T-helper 17 cell (primary cell): ENCODE data around the gene ARHGAP22. TPM values are rescaled to one million over a fixed set of nuclear protein-coding genes. Genes with fewer than 3 reads are reported as not detected.
"Not testable (repeated sequence)": the region's sequence is repeated elsewhere in the genome, so short reads cannot be mapped to it uniquely, and the experiment has no call there.

Source experiments
- ATAC-seq: fragments of 150-1000 bp; cut with Tn5 transposase; 2 replicates; pipeline ENCODE4 v1.10.0; 2021; ENCODE audit warnings: mild to moderate bottlenecking, moderate library complexity
- DNase-seq, 3 donors: peaks; one replicate each; pipeline versions ENCODE4 v3.0.0 to v3.0.0-alpha.2; 2020 to 2021
- H3K9me3 ChIP-seq: one replicate; pipeline ENCODE4 v1.7.0; 2013; ENCODE audit warnings: low read length, mild to moderate bottlenecking; ENCODE audit not compliant: control insufficient read depth, poor library complexity, severe bottlenecking
- H3K27ac Mint-ChIP-seq: one replicate; pipeline ENCODE4 v1.8.0; 2022; ENCODE audit warnings: mild to moderate bottlenecking, moderate library complexity, mixed read lengths
- H3K27me3 Mint-ChIP-seq: one replicate; pipeline ENCODE4 v1.8.0; 2022; ENCODE audit warnings: mixed read lengths
- H3K36me3 Mint-ChIP-seq: one replicate; pipeline ENCODE4 v1.8.0; 2022; ENCODE audit warnings: low read depth, mixed read lengths
- H3K4me1 Mint-ChIP-seq: one replicate; pipeline ENCODE4 v1.8.0; 2022; ENCODE audit warnings: mild to moderate bottlenecking, mixed read lengths
- H3K4me3 Mint-ChIP-seq: one replicate; pipeline ENCODE4 v1.8.0; 2022; ENCODE audit warnings: mild to moderate bottlenecking, moderate library complexity, mixed read lengths
- total RNA-seq, 4 donors: library from RNA in 2 of 4; stranded (reverse) in 2 of 4; gene quantifications; one replicate each; pipeline ENCODE4 v1.2.3 and lab custom pipeline; 2022 to 2026

Gene ARHGAP22, protein sequence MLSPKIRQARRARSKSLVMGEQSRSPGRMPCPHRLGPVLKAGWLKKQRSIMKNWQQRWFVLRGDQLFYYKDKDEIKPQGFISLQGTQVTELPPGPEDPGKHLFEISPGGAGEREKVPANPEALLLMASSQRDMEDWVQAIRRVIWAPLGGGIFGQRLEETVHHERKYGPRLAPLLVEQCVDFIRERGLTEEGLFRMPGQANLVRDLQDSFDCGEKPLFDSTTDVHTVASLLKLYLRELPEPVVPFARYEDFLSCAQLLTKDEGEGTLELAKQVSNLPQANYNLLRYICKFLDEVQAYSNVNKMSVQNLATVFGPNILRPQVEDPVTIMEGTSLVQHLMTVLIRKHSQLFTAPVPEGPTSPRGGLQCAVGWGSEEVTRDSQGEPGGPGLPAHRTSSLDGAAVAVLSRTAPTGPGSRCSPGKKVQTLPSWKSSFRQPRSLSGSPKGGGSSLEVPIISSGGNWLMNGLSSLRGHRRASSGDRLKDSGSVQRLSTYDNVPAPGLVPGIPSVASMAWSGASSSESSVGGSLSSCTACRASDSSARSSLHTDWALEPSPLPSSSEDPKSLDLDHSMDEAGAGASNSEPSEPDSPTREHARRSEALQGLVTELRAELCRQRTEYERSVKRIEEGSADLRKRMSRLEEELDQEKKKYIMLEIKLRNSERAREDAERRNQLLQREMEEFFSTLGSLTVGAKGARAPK
- total RNA-seq (1 to 10 TPM in 1 of 2 donors, under 1 TPM in 1; 0.39 to 1.4 TPM), total RNA-seq (lab: John Stamatoyannopoulos, UW) (0.15 to 3.6 reads per million in 2 donors)

DNA sequence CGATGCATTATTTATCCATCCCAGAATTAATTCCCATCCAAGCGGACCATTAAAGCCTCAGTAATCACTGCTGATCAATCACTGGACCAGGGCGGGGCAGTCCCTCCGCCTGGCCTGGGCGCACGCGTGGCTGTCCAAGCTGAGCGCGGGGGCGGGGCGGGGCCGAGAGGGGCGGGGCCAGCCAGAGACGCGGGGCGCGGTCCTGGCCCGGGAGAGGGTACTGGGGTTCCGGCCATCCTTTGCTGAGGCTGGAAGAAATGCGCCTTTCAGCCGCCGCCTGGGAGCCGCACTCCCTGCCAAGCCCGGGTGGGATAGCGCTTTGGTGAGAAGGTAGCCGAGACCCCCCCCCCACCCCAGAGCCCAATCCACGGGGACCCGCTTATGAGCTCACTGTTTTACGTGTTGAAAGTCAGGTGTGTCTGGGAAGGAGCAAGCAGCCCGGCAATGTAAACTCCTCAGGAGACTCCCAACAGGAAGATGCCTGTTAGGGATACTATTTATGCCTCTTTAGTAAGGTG is at the start of gene ARHGAP22:
ARHGAP22 (minus strand) TSS at position 83 of the 518 bp plus-strand sequence. CDS start 277 bp downstream, outside the sequence.
- Mint-ChIP-seq H3K4me1 (peaks cover 7% of the 10 kb centered on the region), H3K36me3 (no peaks in the 10 kb centered on the region), H3K27me3 (peaks cover 55% of the 10 kb centered on the region), H3K4me3 (peak within 1 kb of the TSS; percentile 5), H3K27ac (no peak within 1 kb of the TSS)
- DNase-seq (no peak), ATAC-seq (peak; percentile 50)
- H3K9me3 ChIP-seq, result no peaks in the 10 kb centered on the region

DNA sequence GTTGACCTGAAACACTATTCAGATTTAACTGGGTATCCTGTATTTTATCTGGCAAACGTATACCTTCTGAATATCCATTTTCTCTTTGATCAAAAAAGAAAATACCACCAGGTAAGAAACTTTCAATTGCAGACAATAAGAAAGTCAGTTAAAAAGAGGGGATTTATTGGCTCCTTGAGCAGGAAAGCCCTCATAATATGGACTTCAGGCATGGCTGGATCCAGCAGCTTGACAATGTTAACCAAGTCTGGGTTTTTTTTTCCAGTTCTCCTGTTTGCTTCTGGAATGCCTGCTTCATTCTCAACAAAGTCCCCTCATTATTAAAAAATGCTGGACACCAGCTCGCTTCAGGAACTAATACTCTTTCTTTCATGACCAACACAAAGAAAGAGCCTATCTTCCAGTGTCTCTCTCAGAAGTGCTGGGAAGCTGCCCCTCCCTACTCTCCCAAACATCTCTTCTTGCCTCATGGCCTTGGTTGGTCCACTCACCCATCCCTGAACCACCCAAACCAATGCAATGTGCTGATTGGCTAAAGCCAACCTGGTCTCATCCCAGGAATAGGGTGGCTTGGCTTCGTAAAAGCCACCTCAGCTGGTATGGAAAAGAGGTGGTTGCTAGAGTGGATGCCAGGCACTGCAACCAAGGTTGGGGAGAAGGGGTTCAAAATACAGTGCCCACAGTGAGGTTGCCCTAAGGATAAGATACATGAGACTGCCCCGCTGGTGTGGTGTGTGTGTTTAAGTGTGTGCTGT is 49.2 kb upstream of the ARHGAP22 start:
- Mint-ChIP-seq H3K27me3 (peaks cover 39% of the 10 kb centered on the region), H3K36me3 (peaks cover 3% of the 10 kb centered on the region), H3K4me1 (peaks cover 19% of the 10 kb centered on the region), H3K27ac (no peak overlapping the region), H3K4me3 (peak overlapping the region; percentile 39)
- ATAC-seq, result no peak
- DNase-seq, result no peak
- no peaks in the 10 kb centered on the region for H3K9me3 ChIP-seq

DNA sequence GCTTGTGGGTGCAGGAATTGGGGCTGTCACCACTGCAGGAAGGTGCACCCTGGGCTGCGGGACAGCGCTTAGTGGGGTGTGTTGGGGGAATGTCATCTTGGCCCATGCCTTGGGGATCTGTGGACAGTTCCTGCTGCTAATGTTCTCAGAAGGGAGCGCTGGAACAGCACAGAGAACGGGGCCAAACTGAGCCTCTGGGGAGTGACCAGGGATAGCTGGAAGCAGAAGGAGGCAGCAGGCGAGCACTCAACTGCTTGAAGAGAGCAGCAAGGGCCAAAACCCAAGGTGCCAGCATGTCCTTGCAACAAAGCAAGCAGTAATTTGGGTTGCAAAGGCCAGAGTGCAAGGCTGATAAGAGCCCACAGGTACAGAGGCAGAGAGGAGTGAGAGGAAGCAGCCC is 48.5 kb upstream of the ARHGAP22 start:
- H3K27ac Mint-ChIP-seq, result no peak overlapping the region
- H3K4me3 Mint-ChIP-seq, result no peak overlapping the region
- peaks cover 34% of the 10 kb centered on the region for H3K27me3 Mint-ChIP-seq
- peaks cover 3% of the 10 kb centered on the region for H3K36me3 Mint-ChIP-seq
- H3K4me1 Mint-ChIP-seq, result peaks cover 16% of the 10 kb centered on the region
- no peak for DNase-seq
- no peaks in the 10 kb centered on the region for H3K9me3 ChIP-seq
- no peak for ATAC-seq

DNA sequence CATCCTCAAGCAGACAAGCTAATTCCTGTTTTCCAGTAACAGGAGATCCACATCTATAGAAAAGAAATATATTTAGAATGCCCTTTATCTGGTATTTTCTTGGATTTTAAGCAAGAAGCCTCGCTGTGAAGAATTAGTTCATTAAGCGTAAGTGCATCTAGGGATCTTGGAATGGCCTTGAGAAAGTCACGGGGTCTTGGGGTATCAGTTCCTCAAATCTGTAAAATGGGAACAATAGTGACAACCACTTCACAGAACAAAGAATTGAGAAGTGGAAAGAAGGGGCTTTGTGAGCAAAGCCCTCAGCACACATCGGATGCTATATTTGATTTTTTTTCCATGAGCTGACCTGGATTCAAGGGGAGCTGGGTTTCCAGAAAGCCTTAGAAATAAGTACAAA is 47.5 kb upstream of the ARHGAP22 start:
- DNase-seq (no peak), ATAC-seq (no peak)
- H3K9me3 ChIP-seq, result no peaks in the 10 kb centered on the region
- Mint-ChIP-seq H3K4me1 (peaks cover 14% of the 10 kb centered on the region), H3K27me3 (peaks cover 35% of the 10 kb centered on the region), H3K27ac (no peak overlapping the region), H3K4me3 (no peak overlapping the region), H3K36me3 (peaks cover 3% of the 10 kb centered on the region)

DNA sequence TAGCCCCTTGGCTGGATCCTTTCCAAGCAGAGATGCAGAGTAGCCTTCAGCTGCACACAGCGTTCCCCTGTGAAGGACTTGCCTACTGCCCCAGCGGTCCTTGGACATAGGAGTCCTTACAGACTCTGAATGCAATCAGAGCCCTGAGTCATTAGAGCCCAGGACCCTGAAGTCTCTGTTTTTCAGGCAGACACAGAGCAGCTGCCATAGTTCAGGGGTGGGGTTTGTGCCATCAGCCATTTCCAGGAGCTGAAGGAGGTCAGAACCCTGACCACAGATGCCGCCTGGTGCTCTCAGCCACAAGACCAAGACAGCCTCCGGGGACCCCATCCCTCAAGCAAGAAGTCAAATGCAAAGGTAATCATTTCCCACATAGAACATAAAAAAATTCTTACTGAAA is 47.0 kb upstream of the ARHGAP22 start:
- H3K4me3 Mint-ChIP-seq, result no peak overlapping the region
- DNase-seq (no peak), ATAC-seq (no peak)

DNA sequence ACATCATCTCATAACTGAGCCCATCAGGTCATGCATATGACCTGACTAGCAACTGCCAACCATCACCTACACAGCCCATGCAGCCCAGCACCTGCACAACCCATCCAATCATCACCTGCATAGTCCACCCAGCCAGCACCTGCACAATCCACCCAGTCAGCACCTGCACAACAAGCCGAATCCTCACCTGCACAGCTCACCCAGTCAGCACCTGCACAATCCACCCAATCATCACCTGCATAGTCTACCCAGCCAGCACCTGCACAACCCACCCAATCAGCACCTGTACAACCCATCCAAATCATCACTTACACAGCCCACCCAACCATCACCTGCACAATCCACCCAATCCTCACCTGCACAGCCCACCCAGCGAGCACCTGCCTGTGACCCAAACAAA is 46.4 kb upstream of the ARHGAP22 start:
- ATAC-seq (no peak), DNase-seq (no peak)
- no peak overlapping the region for H3K27ac Mint-ChIP-seq
- no peak overlapping the region for H3K4me3 Mint-ChIP-seq
- peaks cover 35% of the 10 kb centered on the region for H3K27me3 Mint-ChIP-seq
- no peaks in the 10 kb centered on the region for H3K9me3 ChIP-seq
- peaks cover 3% of the 10 kb centered on the region for H3K36me3 Mint-ChIP-seq
- peaks cover 10% of the 10 kb centered on the region for H3K4me1 Mint-ChIP-seq

More for the DNA sequence above, 47.0 kb upstream of the ARHGAP22 start:
- H3K4me1 Mint-ChIP-seq, result peaks cover 14% of the 10 kb centered on the region
- no peak overlapping the region for H3K27ac Mint-ChIP-seq
- H3K36me3 Mint-ChIP-seq, result peaks cover 3% of the 10 kb centered on the region
- H3K27me3 Mint-ChIP-seq, result peaks cover 35% of the 10 kb centered on the region
- no peaks in the 10 kb centered on the region for H3K9me3 ChIP-seq

DNA sequence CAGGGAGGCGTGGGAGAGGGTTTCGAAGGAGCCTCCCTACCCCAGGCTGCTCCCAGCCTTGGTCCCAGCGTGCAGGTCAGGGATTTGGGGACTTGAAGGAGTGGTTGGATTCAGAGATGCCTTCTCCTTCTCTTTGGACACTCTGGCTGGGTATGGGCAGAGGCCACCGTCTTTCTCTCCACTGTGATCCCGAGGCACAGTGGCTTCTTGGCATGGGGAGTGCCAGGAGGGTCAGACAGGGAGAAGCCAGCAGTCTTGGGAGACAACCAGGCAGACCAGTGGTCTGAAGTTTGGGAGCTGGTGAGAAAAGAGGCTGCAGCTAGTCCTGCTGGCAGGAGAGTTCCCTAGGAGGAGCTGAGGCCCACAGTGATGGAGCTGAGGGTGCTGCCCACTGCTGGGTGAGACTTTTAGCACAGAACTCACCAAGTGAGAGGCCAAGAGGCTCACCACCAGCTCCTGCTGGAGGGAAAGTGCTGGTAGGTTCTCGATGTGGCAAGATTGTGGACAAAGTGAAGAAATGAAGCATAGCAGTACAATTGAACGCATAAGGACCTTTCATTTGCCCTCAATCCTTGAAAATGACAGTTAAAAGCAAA is 44.6 kb upstream of the ARHGAP22 start:
- Mint-ChIP-seq H3K27me3 (peaks cover 33% of the 10 kb centered on the region), H3K36me3 (no peaks in the 10 kb centered on the region), H3K27ac (no peak overlapping the region), H3K4me3 (no peak overlapping the region), H3K4me1 (peaks cover 8% of the 10 kb centered on the region)
- DNase-seq (no peak), ATAC-seq (no peak)
- no peaks in the 10 kb centered on the region for H3K9me3 ChIP-seq

DNA sequence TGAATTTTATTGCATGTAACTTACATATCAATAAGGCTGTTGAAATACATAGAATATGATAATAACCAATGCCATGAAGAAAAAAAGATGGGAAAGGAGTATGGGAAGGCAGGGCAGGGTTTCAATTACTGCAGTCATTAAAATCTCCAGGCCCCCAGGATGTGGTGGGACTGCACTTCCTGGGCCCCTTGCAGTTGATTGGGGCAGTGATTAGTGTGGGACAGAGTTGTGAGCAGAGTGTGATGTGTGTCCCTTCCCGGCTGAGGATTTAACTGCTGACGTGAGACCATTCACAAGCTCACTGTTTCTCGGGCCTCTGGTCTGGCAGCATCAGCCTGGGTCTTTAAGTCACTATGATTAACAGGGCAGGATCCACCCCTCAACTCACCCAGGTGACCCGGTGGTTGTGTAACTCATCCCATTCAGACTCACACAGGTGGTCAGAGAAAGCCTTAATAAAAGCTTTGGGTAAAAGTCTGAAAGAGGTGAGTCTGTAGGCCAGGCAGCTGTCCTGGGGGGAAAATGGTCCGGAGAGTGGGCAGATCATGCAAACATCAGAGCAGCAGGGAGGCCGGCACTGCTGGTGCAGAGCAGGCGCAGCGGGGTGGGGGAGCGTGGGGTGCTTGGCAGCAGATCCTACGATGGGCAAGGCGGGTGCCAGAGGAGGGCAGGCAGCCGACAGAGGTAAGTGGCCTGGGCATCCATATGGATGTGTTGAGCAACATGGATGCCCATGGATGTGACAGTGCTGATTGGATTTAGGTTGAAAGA is 43.5 kb upstream of the ARHGAP22 start:
- ATAC-seq, result no peak
- Mint-ChIP-seq H3K4me3 (no peak overlapping the region), H3K36me3 (no peaks in the 10 kb centered on the region), H3K4me1 (peaks cover 8% of the 10 kb centered on the region), H3K27ac (no peak overlapping the region), H3K27me3 (peaks cover 30% of the 10 kb centered on the region)
- H3K9me3 ChIP-seq, result no peaks in the 10 kb centered on the region
- no peak for DNase-seq

DNA sequence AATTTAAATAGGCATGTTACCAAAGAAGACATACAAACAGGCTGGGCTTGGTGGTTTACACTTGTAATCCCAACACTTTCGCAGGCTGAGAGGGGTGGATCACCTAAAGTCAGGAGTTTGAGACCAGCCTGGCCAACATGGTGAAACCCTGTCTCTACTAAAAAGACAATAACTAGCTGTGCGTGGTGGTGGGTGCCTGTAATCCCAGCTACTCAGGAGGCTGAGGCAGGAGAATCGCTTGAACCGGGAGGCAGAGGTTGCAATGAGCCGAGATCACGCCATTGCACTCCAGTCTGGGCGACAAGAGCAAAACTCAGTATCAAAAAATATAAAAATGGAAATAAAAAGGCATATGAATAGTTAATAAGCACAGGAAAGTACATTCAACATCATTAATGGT is 42.2 kb upstream of the ARHGAP22 start:
- not testable (repeated sequence) for ATAC-seq, H3K4me3 Mint-ChIP-seq

DNA sequence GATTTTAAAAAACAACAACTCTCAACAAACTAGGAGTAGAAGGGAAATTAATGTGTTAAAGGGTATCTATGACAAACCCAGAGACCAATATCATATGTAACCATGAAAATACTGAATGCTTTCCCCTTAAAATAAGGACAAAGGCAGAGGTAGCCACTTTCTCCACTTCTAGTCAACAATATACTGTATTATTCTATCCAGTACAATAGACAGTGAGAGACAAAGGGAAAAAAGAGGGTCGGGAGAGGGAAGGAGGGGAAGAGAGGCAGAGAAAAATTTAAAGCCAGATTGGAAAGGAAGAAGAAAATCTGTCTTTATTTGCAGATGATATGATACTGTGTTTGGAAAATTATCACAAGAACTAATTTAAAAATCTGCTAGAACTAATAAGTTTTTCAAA is 40.7 kb upstream of the ARHGAP22 start:
- no peak for ATAC-seq
- Mint-ChIP-seq H3K27me3 (peaks cover 11% of the 10 kb centered on the region), H3K4me3 (no peak overlapping the region)

More for the DNA sequence above, 42.2 kb upstream of the ARHGAP22 start:
- H3K4me1 Mint-ChIP-seq, H3K9me3 ChIP-seq, H3K27ac Mint-ChIP-seq, H3K36me3 Mint-ChIP-seq, DNase-seq: not testable (repeated sequence)
- H3K27me3 Mint-ChIP-seq, result peaks cover 23% of the 10 kb centered on the region

DNA sequence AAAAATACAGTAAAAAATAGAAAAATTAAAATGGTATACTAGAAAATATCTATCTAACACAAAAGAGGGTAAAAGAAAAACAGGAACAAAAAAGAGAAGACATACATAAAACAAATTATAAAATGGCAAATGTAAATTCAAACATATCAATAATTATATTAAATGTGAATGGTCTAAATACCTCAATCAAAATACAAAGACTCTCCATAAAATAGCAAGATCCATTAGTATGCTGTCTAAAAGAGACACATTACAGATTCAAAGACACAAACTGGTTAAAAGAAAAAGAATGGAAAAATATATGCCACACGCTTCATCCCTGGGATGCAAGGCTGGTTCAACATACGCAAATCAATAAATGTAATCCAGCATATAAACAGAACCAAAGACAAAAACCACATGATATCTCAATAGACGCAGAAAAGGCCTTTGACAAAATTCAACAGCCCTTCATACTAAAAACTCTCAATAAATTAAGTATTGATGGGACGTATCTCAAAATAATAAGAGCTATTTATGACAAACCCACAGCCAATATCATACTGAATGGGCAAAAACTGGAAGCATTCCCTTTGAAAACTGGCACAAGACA is 36.3 kb upstream of the ARHGAP22 start:
- ATAC-seq, H3K4me1 Mint-ChIP-seq, H3K27me3 Mint-ChIP-seq: not testable (repeated sequence)

More for the DNA sequence above, 40.7 kb upstream of the ARHGAP22 start:
- no peaks in the 10 kb centered on the region for H3K36me3 Mint-ChIP-seq
- H3K9me3 ChIP-seq, result no peaks in the 10 kb centered on the region
- H3K4me1 Mint-ChIP-seq, result peaks cover 2% of the 10 kb centered on the region
- DNase-seq, result no peak
- H3K27ac Mint-ChIP-seq, result no peak overlapping the region

DNA sequence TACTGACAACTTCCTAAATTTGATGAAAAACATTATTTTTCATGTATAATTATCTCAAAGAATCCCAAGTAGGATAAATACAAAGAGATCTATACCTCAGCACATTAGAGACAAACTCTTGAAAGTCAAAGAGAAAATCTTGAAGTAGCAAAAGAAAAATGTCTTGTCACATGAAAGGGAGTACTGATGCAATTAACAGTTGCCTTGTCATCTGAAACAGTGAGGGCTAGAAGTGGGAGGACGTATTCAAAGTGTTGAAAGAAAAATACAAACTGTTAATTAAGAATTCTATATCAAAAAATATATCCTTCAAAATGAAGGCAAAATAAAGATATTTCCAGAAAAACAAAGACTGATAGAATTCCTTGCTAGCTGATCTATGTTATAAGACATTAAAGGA is 35.5 kb upstream of the ARHGAP22 start:
- Mint-ChIP-seq H3K27ac (no peak overlapping the region), H3K36me3 (peaks cover 5% of the 10 kb centered on the region), H3K27me3 (peaks cover 5% of the 10 kb centered on the region), H3K4me3 (no peak overlapping the region), H3K4me1 (no peaks in the 10 kb centered on the region)
- ATAC-seq (no peak), DNase-seq (no peak)
- H3K9me3 ChIP-seq, result no peaks in the 10 kb centered on the region

More for the DNA sequence above, 36.3 kb upstream of the ARHGAP22 start:
- H3K27ac Mint-ChIP-seq, DNase-seq, H3K36me3 Mint-ChIP-seq, H3K4me3 Mint-ChIP-seq, H3K9me3 ChIP-seq: not testable (repeated sequence)
